Measurements from ENCODE around the gene KPNA3. TPM values are rescaled to one million over a fixed set of nuclear protein-coding genes. Genes with fewer than 3 reads are reported as not detected.

The KPNA3 gene
- total and polyA plus RNA-seq, 2 donors (not counting 3 experiments of a cell fraction or from before 2014, with no cell fraction given): 19.6 to 60.4 TPM

DNA sequence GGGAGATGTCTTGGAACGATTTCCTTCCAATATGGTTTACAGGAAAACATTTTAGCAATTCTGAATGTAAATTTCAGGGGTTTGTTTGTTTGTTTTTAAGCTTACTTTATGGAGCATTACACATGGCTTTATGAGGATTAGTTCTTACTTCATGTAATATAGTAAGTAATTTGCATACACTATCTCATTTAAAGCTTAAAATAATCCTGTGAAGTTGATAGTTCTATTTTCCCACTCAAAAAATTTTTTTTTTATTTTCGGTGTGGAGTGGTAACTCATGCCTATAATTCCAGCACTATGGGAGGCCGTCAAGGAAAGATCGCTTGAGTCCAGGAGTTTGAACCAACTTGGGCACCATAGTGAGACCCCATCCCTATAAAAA, 19.0 kb upstream of the KPNA3 start:
- DNase-seq (ENCODE audit: low read depth, low spot score) (no peak), FAIRE-seq (no peak)
- Histone ChIP-seq H3K9me1 (replicated peaks; ENCODE audit: control insufficient read depth, extremely low read depth, insufficient read depth, low read length) (no peaks in the 10 kb centered on the region), H3K4me3 (replicated peaks in 1 of 3; ENCODE audit: insufficient read depth in 1 of 3, low read depth in 1 of 3, low read length in 3 of 3) (no peak overlapping the region), H3K4me1 (ENCODE audit: control insufficient read depth, extremely low read depth, insufficient read depth, low read length) (no peaks in the 10 kb centered on the region), H3K9me3 (replicated peaks; ENCODE audit: control insufficient read depth, insufficient read depth, low read length) (no peaks in the 10 kb centered on the region), H3K4me2 (ENCODE audit: insufficient read depth, low read length) (no peak overlapping the region), H3K9ac (replicated peaks; ENCODE audit: extremely low read depth, insufficient read depth, low read length) (no peak overlapping the region), H3K27me3 (ENCODE audit: control insufficient read depth in 2 of 2, insufficient read depth in 2 of 2, low read length in 2 of 2) (peaks cover 38 to 47% of the 10 kb centered on the region in 2 experiments), H4K20me1 (replicated peaks; ENCODE audit: control insufficient read depth, extremely low read depth, insufficient read depth, low read length) (no peaks in the 10 kb centered on the region), H3K27ac (ENCODE audit: insufficient read depth, low read depth, low read length) (no peak overlapping the region), H3K79me2 (ENCODE audit: control insufficient read depth, insufficient read depth, low read length) (no peaks in the 10 kb centered on the region), H3K36me3 (ENCODE audit: control insufficient read depth in 2 of 2, extremely low read depth in 1 of 2, insufficient read depth in 2 of 2, low read length in 2 of 2) (no peaks in the 10 kb centered on the region), H2AFZ (ENCODE audit: low read depth, low read length) (no peak overlapping the region)
- BruUV-seq (replicated peaks): no TSS peak
- ChIA-PET CTCF (interaction anchor here (0.6 to 0.7 kb wide), 2 partner anchors 13 to 45 kb away, joined by 3 to 4 read pairs; no protein-coding TSS in a partner anchor), POLR2A (no interaction called here)
- dilution Hi-C loops (cut with MboI; ENCODE audit: extremely low pct_ligation_motif_present, low sequenced_read_pairs): no loop called here
- intact Hi-C loops (cut with micrococcal nuclease): no loop called here
- TF ChIP-seq, protein P1, sequence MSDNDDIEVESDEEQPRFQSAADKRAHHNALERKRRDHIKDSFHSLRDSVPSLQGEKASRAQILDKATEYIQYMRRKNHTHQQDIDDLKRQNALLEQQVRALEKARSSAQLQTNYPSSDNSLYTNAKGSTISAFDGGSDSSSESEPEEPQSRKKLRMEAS (IDR thresholded peaks at IDR 0.05; ENCODE audit: insufficient read depth, insufficient read length): no peak
- TF ChIP-seq POLR2A (IDR thresholded peaks at IDR 0.05; ENCODE audit: low read depth, low read length) (no peak), POLR2AphosphoS5 (IDR thresholded peaks at IDR 0.05; ENCODE audit: insufficient read depth, low read depth, low read length) (no peak), CTCF (IDR thresholded peaks at IDR 0.05; ENCODE audit: extremely low read depth in 1 of 2, insufficient read depth in 1 of 2, low read depth in 1 of 2, low read length in 2 of 2) (no peak), MYC (IDR thresholded peaks at IDR 0.05; ENCODE audit: low read depth, low read length) (no peak), FOS (IDR thresholded peaks at IDR 0.05; ENCODE audit: borderline replicate concordance, insufficient read depth, low read length) (no peak)
